ENCODE results near the gene SH3GL2. TPM values are rescaled to one million over a fixed set of nuclear protein-coding genes. Genes with fewer than 3 reads are reported as not detected.

The SH3GL2 gene
- total RNA-seq: 1 to 10 TPM in 1 of 2 donors, under 1 TPM in 1; 0.84 to 1.7 TPM
- 10 to 100 TPM in 1 of 6 donors, 1 to 10 TPM in 5; 4.9 to 10.3 (median 7.8) TPM for polyA plus RNA-seq (ENCODE audit: insufficient read length in 6 of 6)
- long read RNA-seq, donor 1: 0 reads
- long read RNA-seq, donor 2, partial matches to known transcripts: 0 of 4 reads
- long read RNA-seq, donor 2, other reads (novel, unspliced or antisense): 0 of 4 reads
- long read RNA-seq, donor 3: 0 reads
- long read RNA-seq, donor 4: 0 reads
- long read RNA-seq, donor 5: 0 reads
- long read RNA-seq, donor 6, partial matches to known transcripts: 0 of 2 reads
- long read RNA-seq, donor 6, other reads (novel, unspliced or antisense): 0 of 2 reads
- long read RNA-seq, donor 7, partial matches to known transcripts: 0 of 2 reads
- long read RNA-seq, donor 7, other reads (novel, unspliced or antisense): 0 of 2 reads
- long read RNA-seq, donor 8: 0 reads
- long read RNA-seq, donor 9: 0 reads
- long read RNA-seq, donor 10: 0 reads
- long read RNA-seq, donor 11, transcript SH3GL2-201 (9 exons, 2,565 nt): major isoform, 12 of 43 reads
- long read RNA-seq, donor 11, partial matches to known transcripts: 31 of 43 reads
- long read RNA-seq, donor 11, other reads (novel, unspliced or antisense): 0 of 43 reads
- long read RNA-seq, donor 12, partial matches to known transcripts: 0 of 1 reads
- long read RNA-seq, donor 12, other reads (novel, unspliced or antisense): 0 of 1 reads

DNA sequence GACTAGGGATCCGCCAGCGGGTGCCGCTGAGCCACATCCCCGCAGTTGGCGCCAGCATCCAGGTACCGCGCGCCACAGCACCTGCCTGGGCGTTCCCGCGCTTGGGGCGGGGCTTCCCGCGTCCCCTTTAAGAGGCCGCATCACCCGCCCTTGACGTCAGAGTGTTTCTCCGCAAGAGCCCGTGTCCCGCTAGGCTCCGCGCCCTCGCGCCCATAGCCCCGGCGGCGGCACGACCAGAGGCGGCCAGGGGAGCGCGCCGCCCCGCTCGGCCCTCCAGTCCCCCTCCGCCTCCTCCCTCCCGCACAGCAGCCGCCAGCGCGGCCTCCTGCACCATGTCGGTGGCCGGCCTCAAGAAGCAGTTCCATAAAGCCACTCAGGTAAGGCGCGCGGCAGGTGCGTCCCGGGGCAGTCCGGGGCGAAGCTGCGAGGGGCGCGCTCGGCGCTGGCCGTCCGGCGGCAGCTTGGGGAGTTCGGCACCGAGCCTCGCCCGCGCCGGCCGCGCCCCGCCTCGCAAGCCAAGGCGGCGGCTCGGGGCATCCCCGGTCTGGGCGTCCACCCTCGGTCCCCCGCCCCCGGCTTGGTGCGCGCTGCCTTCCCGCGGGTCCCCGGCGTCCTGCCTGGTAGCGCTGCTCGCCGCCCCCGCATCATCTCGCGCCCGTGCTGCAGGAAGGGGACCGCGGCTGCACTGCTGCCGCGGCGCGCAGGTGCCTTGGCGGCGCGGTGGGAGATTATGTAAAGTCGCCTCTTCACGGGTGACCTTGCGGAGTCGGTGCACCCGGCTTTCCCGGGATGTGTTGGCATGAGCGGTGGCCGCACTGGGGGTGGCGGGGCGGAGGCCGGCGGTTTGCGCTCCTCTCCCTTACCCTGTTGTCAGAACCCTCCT lies at the start of gene SH3GL2:
TSS of gene SH3GL2 (plus strand) at position 156 of the 883 bp plus-strand sequence.
- Histone ChIP-seq H3K27ac (no peak within 1 kb of the TSS), H3K4me3 (peak within 1 kb of the TSS; percentile 33 to 45), H3K27me3 (peaks cover 38 to 59% of the 10 kb centered on the region in 2 donors), H3K36me3 (no peaks in the 10 kb centered on the region), H3K9me3 (no peaks in the 10 kb centered on the region), H3K4me1 (peaks cover 0 to 10% of the 10 kb centered on the region in 2 donors)
- ATAC-seq (peak; percentile 95), DNase-seq (peak; percentile 41 to 81 (median 56))
- intact Hi-C loops (cut with DNase I): no loop called here
- no peak for TF ChIP-seq CTCF (IDR thresholded peaks at IDR 0.05)

DNA sequence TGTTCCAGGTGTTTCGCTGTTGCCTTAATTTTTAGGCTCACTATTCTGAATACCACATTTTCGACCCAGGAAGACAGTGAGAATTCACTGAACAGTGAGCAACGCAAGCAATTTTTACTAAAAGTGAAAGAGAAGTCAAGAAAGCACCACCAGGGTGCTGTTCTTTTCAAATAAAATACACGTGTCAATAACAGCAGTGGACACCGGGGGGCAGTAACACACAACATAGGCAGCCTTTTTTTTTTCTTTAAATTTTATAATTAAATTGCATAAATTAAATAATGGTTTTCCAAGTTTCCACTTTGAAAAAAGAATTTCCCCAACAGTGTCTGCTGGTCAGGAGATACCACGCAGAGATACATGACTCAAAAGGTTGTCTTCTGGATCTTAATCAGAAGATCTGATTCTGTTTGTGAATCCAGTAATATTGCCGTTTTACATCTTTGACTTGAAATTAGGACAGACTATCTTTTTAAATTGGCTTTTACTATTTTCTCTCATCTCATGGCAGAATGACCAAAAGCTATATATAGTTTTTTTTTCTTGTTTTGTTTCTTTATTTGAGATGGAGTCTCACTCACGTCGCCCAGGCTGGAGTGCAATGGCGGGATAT lies 47.1 kb upstream of the SH3GL2 start:
- H3K36me3 ChIP-seq: no peaks in the 10 kb centered on the region
- H3K4me1 ChIP-seq: no peaks in the 10 kb centered on the region
- no peaks in the 10 kb centered on the region for H3K27me3 ChIP-seq
- no peak overlapping the region for H3K27ac ChIP-seq
- peak; percentile 83 for ATAC-seq
- peak in 2 of 4 donors; percentile 11 to 51 for DNase-seq
- TF ChIP-seq CTCF (IDR thresholded peaks at IDR 0.05): peak; percentile 35 to 64
- intact Hi-C loops (cut with DNase I): no loop called here
- no peaks in the 10 kb centered on the region for H3K9me3 ChIP-seq
- H3K4me3 ChIP-seq: no peak overlapping the region

DNA sequence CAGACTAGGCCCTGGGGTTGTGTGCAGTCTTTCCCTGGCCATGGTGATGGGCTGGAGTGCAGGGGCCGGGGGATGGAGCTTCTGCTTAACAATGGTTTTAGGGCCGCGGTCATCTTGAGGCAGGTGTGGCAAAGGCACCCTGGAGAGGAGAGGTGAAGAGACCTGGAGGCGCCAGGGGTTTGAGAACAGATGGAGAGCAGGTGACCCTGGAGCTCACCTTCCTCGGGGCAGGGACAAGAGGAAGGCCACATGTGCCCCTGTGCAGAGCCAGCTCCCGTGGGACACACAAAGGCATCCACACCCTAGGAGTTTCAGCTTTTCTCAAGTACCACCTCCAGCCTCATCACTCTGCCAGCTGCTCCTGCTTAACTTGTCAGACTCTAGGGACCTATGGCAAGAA lies 46.4 kb upstream of the SH3GL2 start:
- no peaks in the 10 kb centered on the region for H3K36me3 ChIP-seq
- no peak for DNase-seq
- H3K4me3 ChIP-seq: no peak overlapping the region
- ATAC-seq: no peak
- H3K27ac ChIP-seq: no peak overlapping the region
- H3K4me1 ChIP-seq: no peaks in the 10 kb centered on the region
- H3K9me3 ChIP-seq: no peaks in the 10 kb centered on the region
- intact Hi-C loops (cut with DNase I): no loop called here
- no peak for TF ChIP-seq CTCF (IDR thresholded peaks at IDR 0.05)
- H3K27me3 ChIP-seq: no peaks in the 10 kb centered on the region

- DNase-seq: no peak
- no peak for TF ChIP-seq CTCF (IDR thresholded peaks at IDR 0.05)
- Histone ChIP-seq H3K4me3 (no peak overlapping the region), H3K4me1 (no peaks in the 10 kb centered on the region), H3K36me3 (no peaks in the 10 kb centered on the region), H3K9me3 (no peaks in the 10 kb centered on the region), H3K27ac (no peak overlapping the region), H3K27me3 (no peaks in the 10 kb centered on the region)
- no peak for ATAC-seq
- intact Hi-C loops (cut with DNase I): loop anchor here in 1 of 2 donors (5.0 kb wide), 1 partner anchor 267 kb away; no protein-coding TSS in a partner anchor
Measured at GRCh38 chr9:17535176-17535575, 43.7 kb upstream of the SH3GL2 start.

Measured in left lung (tissue), 14 donors.